Fibroblast of villous mesenchyme (primary cell): Measurements from ENCODE around the gene HOOK2. TPM values are rescaled to one million over a fixed set of nuclear protein-coding genes. Genes with fewer than 3 reads are reported as not detected.

Experiments used
- DNase-seq: peaks from one replicate; pipeline ENCODE4 v3.0.0-alpha.2; 2010; ENCODE audit warnings: low read depth
- H3K4me3 ChIP-seq: 2 replicates; pipeline ENCODE4 v1.5.1; 2011; ENCODE audit warnings: low read depth, mild to moderate bottlenecking, low read length
- CTCF ChIP-seq: IDR thresholded peaks from 2 replicates; pipeline ENCODE4 v1.5.1; 2012; ENCODE audit warnings: low read depth, mild to moderate bottlenecking, low read length; ENCODE audit not compliant: insufficient read depth
- total RNA-seq: library from RNA; depleted of rRNA; stranded (reverse); fragments of >200 nt; gene quantifications from 2 replicates; pipeline ENCODE4 v1.2.3, GENCODE V29; 2012

HOOK2 gene
- total RNA-seq, 1 donor: 15.1 TPM

DNA sequence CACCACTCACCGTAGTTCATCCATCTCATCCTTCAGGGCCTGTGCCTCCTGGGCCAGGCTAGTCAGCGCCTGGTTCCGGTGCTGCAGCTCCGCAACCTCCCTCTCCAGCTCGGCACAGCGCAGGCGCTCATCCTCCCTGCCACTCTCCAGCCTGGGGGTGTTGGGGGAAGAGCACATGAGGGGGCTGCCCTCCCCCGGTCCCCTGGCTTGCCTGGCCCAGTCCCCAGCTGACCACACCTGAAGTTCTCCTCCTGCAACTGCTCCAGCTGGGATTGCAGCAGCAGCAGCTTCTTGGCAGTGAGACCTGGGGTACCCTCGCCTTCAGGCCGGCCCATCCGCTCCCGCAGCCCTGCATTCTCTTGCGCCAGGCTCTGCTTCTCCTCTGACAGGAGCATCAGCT, 4.4 kb downstream of the HOOK2 start:
- no peak for TF ChIP-seq CTCF
- DNase-seq: no peak
- H3K4me3 ChIP-seq: no peak overlapping the region

DNA sequence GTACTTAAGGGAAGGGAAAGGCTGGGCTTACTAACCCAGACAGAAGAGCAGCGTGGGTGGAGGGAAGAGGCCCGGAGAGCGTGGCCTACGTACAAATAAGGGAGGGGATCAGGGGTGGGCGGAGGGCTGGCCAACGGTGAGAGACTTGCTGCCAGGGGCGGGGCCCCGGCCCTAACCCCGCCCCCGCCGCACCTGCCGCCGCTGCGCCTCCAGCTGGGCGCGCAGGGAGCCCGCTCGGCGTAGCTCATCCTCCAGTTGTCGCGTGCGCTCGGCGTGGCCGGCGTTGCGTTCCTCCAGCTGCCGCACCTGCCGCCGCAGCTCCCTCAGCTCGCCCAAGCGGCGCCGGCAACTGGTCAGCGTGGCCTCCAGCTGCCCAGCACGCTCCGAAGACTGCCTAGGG, 5.7 kb downstream of the HOOK2 start:
- DNase-seq: no peak
- no peak for TF ChIP-seq CTCF
- no peak overlapping the region for H3K4me3 ChIP-seq

DNA sequence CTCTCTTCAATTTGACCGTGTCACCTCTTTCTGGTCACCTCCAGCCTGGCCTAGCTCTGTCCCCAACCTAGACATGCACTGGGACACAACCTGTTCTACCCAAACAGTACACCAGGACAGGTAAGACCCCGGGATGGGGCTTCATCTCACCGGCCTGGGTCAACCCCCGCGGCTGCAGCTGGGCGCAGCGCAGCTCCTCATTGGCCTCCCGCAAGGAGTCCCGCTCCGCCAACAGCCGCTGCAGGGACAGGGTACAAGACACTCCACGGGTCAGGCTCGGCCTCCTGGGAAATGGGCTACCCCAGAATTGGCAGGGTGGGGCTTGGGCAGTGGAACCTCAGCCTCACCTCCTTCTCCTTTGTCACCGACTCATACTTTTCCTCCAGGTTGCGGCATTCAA, 7.7 kb downstream of the HOOK2 start:
- DNase-seq: no peak
- TF ChIP-seq CTCF: no peak
- no peak overlapping the region for H3K4me3 ChIP-seq

- no peak for DNase-seq
- TF ChIP-seq CTCF: no peak
- no peak overlapping the region for H3K4me3 ChIP-seq
Observed at GRCh38 chr19:12767150-12767549, 8.2 kb downstream of the HOOK2 start.

DNA sequence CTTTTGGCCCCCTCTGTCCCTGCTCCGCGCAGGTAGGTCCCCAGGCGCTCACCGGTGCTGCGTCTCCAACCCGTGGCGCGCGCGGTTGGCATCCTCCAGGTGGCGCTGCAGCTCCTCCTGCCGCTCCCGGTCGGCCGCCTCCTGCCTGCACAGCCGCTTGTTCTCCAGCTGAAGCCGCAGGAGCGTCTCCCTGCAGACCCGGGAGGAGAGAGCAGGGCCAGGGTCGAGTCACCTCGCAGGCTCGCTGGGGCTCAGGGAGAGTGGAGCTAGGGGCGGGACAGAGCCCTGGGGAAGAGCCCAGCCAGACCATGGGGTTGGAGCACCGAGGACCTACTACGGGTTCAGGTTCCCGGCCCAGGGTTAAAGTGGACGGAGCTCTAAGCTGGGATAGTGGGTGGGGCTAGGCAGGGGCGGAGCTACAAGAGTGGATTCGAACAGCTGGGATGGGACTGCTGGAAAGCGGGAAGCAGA, 9.3 kb downstream of the HOOK2 start:
- DNase-seq: peak; percentile 84
- TF ChIP-seq CTCF: peak; percentile 84
- H3K4me3 ChIP-seq: peak overlapping the region; percentile 65

GRCh38 chr19:12764698-12765097, 10.7 kb downstream of the HOOK2 start:
- H3K4me3 ChIP-seq: no peak overlapping the region
- DNase-seq: no peak
- TF ChIP-seq CTCF: no peak

- no peak overlapping the region for H3K4me3 ChIP-seq
- no peak for DNase-seq
- TF ChIP-seq CTCF: no peak
Observed at GRCh38 chr19:12763100-12763499, 12.3 kb downstream of the HOOK2 start.
